Measurements from ENCODE around the gene NDUFA13.

- TF ChIP-seq YY1 (IDR thresholded peaks at IDR 0.05; ENCODE audit: insufficient read depth, insufficient read length) (no peak), SUZ12 (IDR thresholded peaks at IDR 0.05; ENCODE audit: extremely low read depth, insufficient read depth, insufficient read length) (no peak), ZNF274 (IDR thresholded peaks at IDR 0.05; ENCODE audit: low read depth, low read length) (no peak)
Measured at GRCh38 chr19:19475849-19476828, 39.9 kb upstream of the NDUFA13 start.

Measured in NT2/D1 (cell line).